CD14-positive monocyte (primary cell): ENCODE data around the gene THEM4. TPM values are rescaled to one million over a fixed set of nuclear protein-coding genes. Genes with fewer than 3 reads are reported as not detected.

Experiments used
- DNase-seq, 3 donors: peaks; one replicate each; pipeline ENCODE4 v3.0.0-alpha.2; 2011 to 2022
- H2AFZ ChIP-seq: 2 replicates; pipeline ENCODE4 v1.6.0; 2012; ENCODE audit warnings: mild to moderate bottlenecking, low read depth, low read length, inconsistent platforms; ENCODE audit not compliant: insufficient read depth, poor library complexity, severe bottlenecking
- H3K27ac ChIP-seq, 2 donors: 1 replicate in 1 of 2; 2 replicates in 1 of 2; pipeline ENCODE4 v1.5.1; 2012 to 2013; ENCODE audit warnings: low read length in 2 of 2, control low read depth in 1 of 2, inconsistent platforms in 1 of 2, low read depth in 1 of 2, mild to moderate bottlenecking in 1 of 2
- H3K27me3 ChIP-seq, 2 donors: one replicate each; pipeline versions ENCODE4 v1.6.0 to v1.6.1; 2011 to 2013; ENCODE audit warnings: low read length in 2 of 2; ENCODE audit not compliant: control insufficient read depth in 2 of 2, insufficient read depth in 2 of 2
- H3K36me3 ChIP-seq, 2 donors: replicated peaks in 1 of 2; 1 replicate in 1 of 2; 2 replicates in 1 of 2; pipeline versions ENCODE4 v1.5.1 to v1.6.1; 2012 to 2013; ENCODE audit warnings: low read length in 2 of 2, control low read depth in 1 of 2, inconsistent platforms in 1 of 2, mild to moderate bottlenecking in 1 of 2; ENCODE audit not compliant: insufficient read depth in 2 of 2, control insufficient read depth in 1 of 2
- H3K4me1 ChIP-seq, 2 donors: 1 replicate in 1 of 2; 2 replicates in 1 of 2; pipeline versions ENCODE4 v1.5.1 to v1.6.1; 2012 to 2013; ENCODE audit warnings: low read length in 2 of 2, control low read depth in 1 of 2, inconsistent platforms in 1 of 2, mild to moderate bottlenecking in 1 of 2, moderate library complexity in 1 of 2; ENCODE audit not compliant: insufficient read depth in 2 of 2, control insufficient read depth in 1 of 2
- H3K4me2 ChIP-seq: replicated peaks from 2 replicates; pipeline ENCODE3; 2012; ENCODE audit warnings: low read length, moderate library complexity, mild to moderate bottlenecking; ENCODE audit not compliant: poor library complexity, severe bottlenecking; ENCODE audit errors: extremely low read depth
- H3K4me3 ChIP-seq, 3 experiments: fragments of 200-600 bp in 1 of 3; sonication (generic) in 1 of 3; replicated peaks in 1 of 3; 1 replicate in 2 of 3; 2 replicates in 1 of 3; pipeline ENCODE4 v1.5.1; 2011 to 2013; ENCODE audit warnings: low read length in 3 of 3, mild to moderate bottlenecking in 3 of 3, control low read depth in 2 of 3, low read depth in 2 of 3, inconsistent platforms in 1 of 3, moderate library complexity in 1 of 3
- H3K79me2 ChIP-seq: 2 replicates; pipeline ENCODE4 v1.6.0; 2012; ENCODE audit warnings: mild to moderate bottlenecking, control low read depth, inconsistent platforms, low read length, moderate library complexity; ENCODE audit not compliant: insufficient read depth
- H3K9ac ChIP-seq: 2 replicates; pipeline ENCODE4 v1.6.0; 2017; ENCODE audit warnings: low read length, mild to moderate bottlenecking; ENCODE audit not compliant: insufficient read depth, poor library complexity, severe bottlenecking
- H3K9me3 ChIP-seq, 2 donors: replicated peaks in 1 of 2; 1 replicate in 1 of 2; 2 replicates in 1 of 2; pipeline versions ENCODE4 v1.5.1 to v1.6.1; 2012 to 2013; ENCODE audit warnings: low read length in 2 of 2, control low read depth in 1 of 2; ENCODE audit not compliant: control insufficient read depth in 1 of 2, insufficient read depth in 1 of 2
- H4K20me1 ChIP-seq: 2 replicates; pipeline ENCODE4 v1.6.0; 2012; ENCODE audit warnings: mild to moderate bottlenecking, low read length, control low read depth, moderate library complexity; ENCODE audit not compliant: insufficient read depth
- H3K27ac Mint-ChIP-seq, 7 donors: one replicate each; pipeline ENCODE4 v1.8.0; 2020; ENCODE audit warnings: mild to moderate bottlenecking in 7 of 7, mixed read lengths in 7 of 7, moderate library complexity in 6 of 7, inconsistent platforms in 2 of 7
- H3K27me3 Mint-ChIP-seq, 3 donors: one replicate each; pipeline ENCODE4 v1.8.0; 2021 to 2022; ENCODE audit warnings: low read depth in 3 of 3, mild to moderate bottlenecking in 3 of 3, mixed read lengths in 3 of 3, moderate library complexity in 3 of 3, inconsistent platforms in 1 of 3
- H3K36me3 Mint-ChIP-seq, 2 donors: one replicate each; pipeline ENCODE4 v1.8.0; 2020; ENCODE audit warnings: mixed read lengths in 2 of 2, inconsistent platforms in 1 of 2, mild to moderate bottlenecking in 1 of 2
- H3K4me1 Mint-ChIP-seq: one replicate; pipeline ENCODE4 v1.8.0; 2020; ENCODE audit warnings: mild to moderate bottlenecking, mixed read lengths
- H3K4me3 Mint-ChIP-seq, 2 donors: one replicate each; pipeline ENCODE4 v1.8.0; 2020; ENCODE audit warnings: mild to moderate bottlenecking in 2 of 2, mixed read lengths in 2 of 2, moderate library complexity in 1 of 2
- H3K9me3 Mint-ChIP-seq, 7 donors: one replicate each; pipeline ENCODE4 v1.8.0; 2020 to 2022; ENCODE audit warnings: mixed read lengths in 7 of 7, mild to moderate bottlenecking in 6 of 7, moderate library complexity in 6 of 7, inconsistent platforms in 2 of 7
- WGBS: methylation state at CpG from one replicate; pipeline ENCODE4 v1.1.5; 2013; ENCODE audit warnings: missing lambda C conversion rate; ENCODE audit not compliant: insufficient coverage; 5-methylcytosine and 5-hydroxymethylcytosine counted together
- intact Hi-C, 2 donors: fragments of 100-400 bp; cut with micrococcal nuclease; formaldehyde crosslinking; loops; one replicate each; pipeline versions ENCODE4 v1.15.0 to v1.15.1; 2023
- polyA plus RNA-seq, 3 donors: library from polyadenylated mRNA; depleted of rRNA in 1 of 3; unstranded in 2 of 3; stranded (reverse) in 1 of 3; fragments of 300-500 nt in 2 of 3; fragments of >200 nt in 1 of 3; fragmentation: Illumina TruSeq in 2 of 3; gene quantifications; 1 replicate in 2 of 3; 2 replicates in 1 of 3; pipeline ENCODE4 v1.2.3, GENCODE V29; 2012 to 2021
- TF ChIP-seq, protein P1 (sequence below): fragments of 200-600 bp; IDR thresholded peaks from one replicate; pipeline ENCODE4 v1.8.0; 2022; ENCODE audit warnings: antibody characterized with exemption, mild to moderate bottlenecking

Gene THEM4
- polyA plus RNA-seq, 3 donors: 3.7 to 6.0 (median 4.6) TPM

- no peak for DNase-seq
- TF ChIP-seq, protein P1, sequence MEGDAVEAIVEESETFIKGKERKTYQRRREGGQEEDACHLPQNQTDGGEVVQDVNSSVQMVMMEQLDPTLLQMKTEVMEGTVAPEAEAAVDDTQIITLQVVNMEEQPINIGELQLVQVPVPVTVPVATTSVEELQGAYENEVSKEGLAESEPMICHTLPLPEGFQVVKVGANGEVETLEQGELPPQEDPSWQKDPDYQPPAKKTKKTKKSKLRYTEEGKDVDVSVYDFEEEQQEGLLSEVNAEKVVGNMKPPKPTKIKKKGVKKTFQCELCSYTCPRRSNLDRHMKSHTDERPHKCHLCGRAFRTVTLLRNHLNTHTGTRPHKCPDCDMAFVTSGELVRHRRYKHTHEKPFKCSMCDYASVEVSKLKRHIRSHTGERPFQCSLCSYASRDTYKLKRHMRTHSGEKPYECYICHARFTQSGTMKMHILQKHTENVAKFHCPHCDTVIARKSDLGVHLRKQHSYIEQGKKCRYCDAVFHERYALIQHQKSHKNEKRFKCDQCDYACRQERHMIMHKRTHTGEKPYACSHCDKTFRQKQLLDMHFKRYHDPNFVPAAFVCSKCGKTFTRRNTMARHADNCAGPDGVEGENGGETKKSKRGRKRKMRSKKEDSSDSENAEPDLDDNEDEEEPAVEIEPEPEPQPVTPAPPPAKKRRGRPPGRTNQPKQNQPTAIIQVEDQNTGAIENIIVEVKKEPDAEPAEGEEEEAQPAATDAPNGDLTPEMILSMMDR: no peak
- Mint-ChIP-seq H3K36me3 (no peaks in the 10 kb centered on the region), H3K27ac (no peak overlapping the region), H3K27me3 (peaks cover 0 to 5% (median 2%) of the 10 kb centered on the region in 3 donors), H3K4me3 (no peak overlapping the region), H3K4me1 (peaks cover 7% of the 10 kb centered on the region), H3K9me3 (peaks cover 0 to 2% (median 0%) of the 10 kb centered on the region in 7 donors)
- Histone ChIP-seq H3K4me1 (peaks cover 6 to 7% of the 10 kb centered on the region in 2 donors), H3K9me3 (no peaks in the 10 kb centered on the region), H3K4me3 (no peak overlapping the region), H3K36me3 (no peaks in the 10 kb centered on the region), H3K4me2 (no peak overlapping the region), H3K27me3 (no peaks in the 10 kb centered on the region), H3K27ac (no peak overlapping the region), H2AFZ (no peak overlapping the region), H4K20me1 (no peaks in the 10 kb centered on the region), H3K79me2 (no peaks in the 10 kb centered on the region), H3K9ac (no peak overlapping the region)
- intact Hi-C loops: no loop called here
- WGBS: no CpG with 5 or more reads among the region's 1 CpG
Observed at GRCh38 chr1:151952811-151953210, 43.5 kb upstream of the THEM4 start.

DNA sequence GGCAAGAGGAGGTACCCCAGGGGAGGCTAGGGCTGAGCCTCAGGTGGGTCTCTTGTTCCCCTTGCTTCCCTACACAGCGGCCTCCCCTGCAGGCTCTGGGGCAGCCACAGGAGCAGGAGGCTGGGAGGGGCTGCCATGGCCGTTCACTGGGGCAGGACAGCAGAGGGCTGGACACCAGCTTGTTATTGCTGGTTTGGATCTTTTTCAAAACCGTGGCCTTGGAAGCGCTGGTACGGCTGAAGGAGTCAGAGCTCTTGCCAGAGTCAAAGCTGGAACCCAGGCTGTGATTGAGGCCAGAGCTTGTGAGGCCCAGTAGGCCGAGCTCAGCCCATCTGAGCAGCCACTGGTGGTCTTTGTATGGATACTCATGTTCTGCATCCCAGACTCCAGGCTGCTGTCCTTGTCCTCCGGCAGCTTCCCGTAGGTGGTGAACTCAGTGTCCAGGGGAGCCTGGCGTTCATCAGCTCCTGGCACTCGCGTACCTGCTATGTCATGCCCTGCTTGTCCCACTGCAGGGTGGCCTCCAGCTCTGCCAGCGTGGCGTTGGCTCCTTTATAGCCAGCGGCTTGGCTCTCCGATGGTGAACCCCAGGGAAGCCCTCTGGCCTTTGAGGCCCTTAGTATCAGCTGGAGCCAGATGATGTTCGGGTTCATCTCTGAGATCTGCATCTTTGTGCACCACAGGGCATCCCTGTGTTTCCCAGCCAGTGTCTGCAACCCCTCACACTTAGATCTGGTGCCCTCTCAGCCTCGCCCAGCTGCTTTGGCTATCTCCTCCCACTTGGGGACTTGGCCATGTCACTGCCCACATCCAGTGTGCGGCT lies 40.3 kb upstream of the THEM4 start:
- H3K27ac Mint-ChIP-seq: peak overlapping the region in 5 of 7 donors; percentile 5 to 83 (median 62)
- peaks cover 0 to 6% (median 0%) of the 10 kb centered on the region in 7 donors for H3K9me3 Mint-ChIP-seq
- H3K36me3 Mint-ChIP-seq: peaks cover 3 to 5% of the 10 kb centered on the region in 2 donors
- H3K27ac ChIP-seq: peak overlapping the region in 1 of 2 donors; percentile 23
- H3K4me1 Mint-ChIP-seq: peaks cover 30% of the 10 kb centered on the region
- H3K9me3 ChIP-seq: no peaks in the 10 kb centered on the region
- H3K27me3 Mint-ChIP-seq: peaks cover 0 to 5% (median 2%) of the 10 kb centered on the region in 3 donors
- no peak overlapping the region for H3K4me3 ChIP-seq
- H3K36me3 ChIP-seq: no peaks in the 10 kb centered on the region
- WGBS: 98% methylated on average over 18 of the region's 18 CpGs
- H3K4me3 Mint-ChIP-seq: no peak overlapping the region
- no peak overlapping the region for H2AFZ ChIP-seq
- DNase-seq: no peak
- no peaks in the 10 kb centered on the region for H3K27me3 ChIP-seq
- no peak overlapping the region for H3K4me2 ChIP-seq
- TF ChIP-seq, protein P1: no peak
- no peaks in the 10 kb centered on the region for H4K20me1 ChIP-seq
- no peak overlapping the region for H3K9ac ChIP-seq
- H3K79me2 ChIP-seq: no peaks in the 10 kb centered on the region
- intact Hi-C loops: loop anchor here in 1 of 2 donors (5.0 kb wide), 1 partner anchor 98 kb away; no protein-coding TSS in a partner anchor
- peaks cover 28 to 33% of the 10 kb centered on the region in 2 donors for H3K4me1 ChIP-seq
